Measurements from ENCODE around the gene ATP5F1B. TPM values are rescaled to one million over a fixed set of nuclear protein-coding genes. Genes with fewer than 3 reads are reported as not detected.

ATP5F1B gene
- total RNA-seq, 2 donors from 2014 or later = 155 to 179 TPM

DNA sequence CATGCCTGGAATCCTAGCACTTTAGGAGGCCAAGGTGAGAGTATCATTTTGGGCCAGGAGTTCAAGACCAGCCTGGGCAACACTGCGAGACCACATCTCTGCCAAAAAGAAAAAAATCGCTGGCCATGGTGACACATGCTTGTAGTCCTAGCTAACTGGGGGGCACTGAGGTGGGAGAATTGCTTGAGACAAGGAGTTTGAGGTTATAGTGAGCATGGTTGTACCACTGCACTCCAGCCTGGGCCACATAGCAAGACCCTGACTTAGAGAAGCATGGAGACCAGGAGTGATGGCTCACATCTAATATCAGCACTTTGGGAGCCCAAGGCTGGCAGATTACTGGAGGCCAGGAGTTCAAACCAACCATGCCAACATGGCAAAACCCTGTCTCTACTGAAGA, 33.1 kb upstream of the ATP5F1B start:
- no peak for ATAC-seq
- WGBS, 2 donors = 88 to 100% methylated on average over 2 of the region's 2 CpGs

DNA sequence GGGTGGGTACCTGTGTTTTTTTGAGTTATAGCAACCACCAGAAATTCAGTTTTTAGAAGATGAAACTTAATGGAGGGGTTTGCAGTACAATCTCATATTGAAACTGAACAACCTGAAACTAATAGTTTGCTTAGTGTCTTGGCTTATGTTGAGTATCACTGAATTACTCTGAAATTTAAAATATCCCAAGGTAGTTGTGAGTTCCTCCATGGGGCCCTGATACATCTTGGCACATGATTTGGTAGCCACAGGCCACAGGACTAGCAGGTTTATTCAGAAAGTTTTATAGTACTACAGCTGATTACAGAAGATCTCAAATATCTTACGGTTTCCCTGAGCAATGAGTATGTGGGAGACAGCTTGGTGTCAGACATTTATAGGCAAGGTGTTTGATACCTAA, 31.9 kb upstream of the ATP5F1B start:
- H3K27me3 ChIP-seq = no peaks in the 10 kb centered on the region
- no peaks in the 10 kb centered on the region for H3K36me3 ChIP-seq (replicated peaks in 1 of 2; ENCODE audit: insufficient read depth in 1 of 2, low read depth in 2 of 2)
- intact Hi-C loops (cut with DNase I) = no loop called here
- WGBS, 2 donors = 68 to 78% methylated on average over 1 of the region's 1 CpG
- H3K4me1 ChIP-seq = peaks cover 71% of the 10 kb centered on the region
- H3K9me3 ChIP-seq = peaks cover 0 to 3% (median 0%) of the 10 kb centered on the region in 3 donors
- ATAC-seq = no peak
- no peak overlapping the region for H3K27ac ChIP-seq
- TF ChIP-seq, protein P1, sequence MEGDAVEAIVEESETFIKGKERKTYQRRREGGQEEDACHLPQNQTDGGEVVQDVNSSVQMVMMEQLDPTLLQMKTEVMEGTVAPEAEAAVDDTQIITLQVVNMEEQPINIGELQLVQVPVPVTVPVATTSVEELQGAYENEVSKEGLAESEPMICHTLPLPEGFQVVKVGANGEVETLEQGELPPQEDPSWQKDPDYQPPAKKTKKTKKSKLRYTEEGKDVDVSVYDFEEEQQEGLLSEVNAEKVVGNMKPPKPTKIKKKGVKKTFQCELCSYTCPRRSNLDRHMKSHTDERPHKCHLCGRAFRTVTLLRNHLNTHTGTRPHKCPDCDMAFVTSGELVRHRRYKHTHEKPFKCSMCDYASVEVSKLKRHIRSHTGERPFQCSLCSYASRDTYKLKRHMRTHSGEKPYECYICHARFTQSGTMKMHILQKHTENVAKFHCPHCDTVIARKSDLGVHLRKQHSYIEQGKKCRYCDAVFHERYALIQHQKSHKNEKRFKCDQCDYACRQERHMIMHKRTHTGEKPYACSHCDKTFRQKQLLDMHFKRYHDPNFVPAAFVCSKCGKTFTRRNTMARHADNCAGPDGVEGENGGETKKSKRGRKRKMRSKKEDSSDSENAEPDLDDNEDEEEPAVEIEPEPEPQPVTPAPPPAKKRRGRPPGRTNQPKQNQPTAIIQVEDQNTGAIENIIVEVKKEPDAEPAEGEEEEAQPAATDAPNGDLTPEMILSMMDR (IDR thresholded peaks at IDR 0.05) = no peak
- no peak for TF ChIP-seq POLR2A (IDR thresholded peaks at IDR 0.05)
- DNase-seq = no peak
- H3K4me3 ChIP-seq = no peak overlapping the region

More for the DNA sequence above, 33.1 kb upstream of the ATP5F1B start:
- Histone ChIP-seq H3K36me3 (replicated peaks in 1 of 2; ENCODE audit: insufficient read depth in 1 of 2, low read depth in 2 of 2) (no peaks in the 10 kb centered on the region), H3K27ac (no peak overlapping the region), H3K4me1 (peaks cover 73% of the 10 kb centered on the region), H3K27me3 (no peaks in the 10 kb centered on the region), H3K4me3 (no peak overlapping the region), H3K9me3 (peaks cover 0 to 3% (median 0%) of the 10 kb centered on the region in 3 donors)
- intact Hi-C loops (cut with DNase I) = no loop called here
- TF ChIP-seq POLR2A (IDR thresholded peaks at IDR 0.05) = no peak
- TF ChIP-seq, protein P1 (IDR thresholded peaks at IDR 0.05) = no peak
- no peak for DNase-seq

DNA sequence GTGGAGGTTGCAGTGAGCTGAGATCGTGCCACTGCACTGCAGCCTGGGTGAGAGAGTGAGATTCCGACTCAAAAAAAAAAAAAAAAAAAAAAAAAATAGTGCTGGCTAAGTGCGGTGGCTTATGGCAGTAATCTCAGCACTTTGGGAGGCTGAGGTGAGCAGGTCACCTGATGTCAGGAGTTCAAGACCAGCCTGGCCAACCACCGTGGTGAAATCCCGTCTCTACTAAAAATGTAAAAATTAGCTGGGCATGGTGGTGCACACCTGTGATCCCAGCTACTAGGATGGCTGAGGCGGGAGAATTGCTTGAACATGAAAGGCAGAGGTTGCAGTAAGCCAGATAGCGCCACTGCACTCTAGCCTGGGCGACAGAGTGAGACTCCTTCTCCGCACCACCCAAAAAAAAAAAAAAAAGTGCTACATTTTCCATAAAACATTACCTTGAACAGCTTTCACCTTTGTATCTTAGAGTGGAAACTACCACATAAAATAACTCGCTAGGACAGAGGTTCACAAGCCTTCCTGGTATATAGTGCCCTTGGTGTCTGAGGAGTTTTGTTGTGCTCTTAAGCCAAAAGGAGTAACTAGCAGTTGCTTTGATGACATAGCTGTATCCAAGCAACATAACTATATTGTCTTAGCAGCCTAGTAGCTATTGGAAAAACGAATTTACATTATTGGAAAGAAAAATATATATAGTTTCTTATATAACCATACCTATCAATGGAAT, 31.2 kb upstream of the ATP5F1B start:
- whole genome bisulfite sequencing, 2 donors = 74 to 77% methylated on average over 11 of the region's 11 CpGs

DNA sequence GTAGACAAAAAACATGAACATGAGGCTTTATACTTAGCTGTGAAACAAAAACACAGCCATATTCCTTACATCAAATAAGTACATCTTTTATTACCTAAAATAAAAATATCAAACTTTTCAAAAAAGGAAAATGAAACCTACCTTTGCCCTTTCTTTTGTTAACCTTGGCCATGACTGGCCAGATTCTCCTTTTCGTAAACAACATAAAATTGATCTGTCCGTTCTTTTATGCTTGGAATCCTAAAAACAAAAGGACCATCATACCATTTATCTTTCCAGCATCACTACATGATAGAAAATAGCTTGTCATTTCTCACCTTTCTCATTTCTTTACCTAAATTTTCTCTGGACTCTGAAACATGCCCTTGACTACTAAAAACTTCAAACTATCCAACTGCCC, 25.8 kb upstream of the ATP5F1B start:
- H3K36me3 ChIP-seq (replicated peaks in 1 of 2; ENCODE audit: insufficient read depth in 1 of 2, low read depth in 2 of 2) = peaks cover 4 to 18% of the 10 kb centered on the region in 2 donors
- ATAC-seq (no peak), DNase-seq (no peak)
- TF ChIP-seq POLR2A (IDR thresholded peaks at IDR 0.05) = no peak
- TF ChIP-seq, protein P1 (IDR thresholded peaks at IDR 0.05) = no peak
- H3K4me1 ChIP-seq = peaks cover 37% of the 10 kb centered on the region
- peak overlapping the region in 1 of 4 donors; percentile 56 for H3K27ac ChIP-seq
- H3K4me3 ChIP-seq = no peak overlapping the region
- H3K27me3 ChIP-seq = no peaks in the 10 kb centered on the region
- intact Hi-C loops (cut with DNase I) = no loop called here
- WGBS, 2 donors = 32 to 46% methylated on average over 2 of the region's 2 CpGs
- H3K9me3 ChIP-seq = peaks cover 0 to 3% (median 0%) of the 10 kb centered on the region in 3 donors

More for the DNA sequence above, 31.2 kb upstream of the ATP5F1B start:
- Histone ChIP-seq H3K4me1 (peaks cover 71% of the 10 kb centered on the region), H3K9me3 (peaks cover 0 to 3% (median 0%) of the 10 kb centered on the region in 3 donors), H3K27ac (no peak overlapping the region), H3K36me3 (replicated peaks in 1 of 2; ENCODE audit: insufficient read depth in 1 of 2, low read depth in 2 of 2) (no peaks in the 10 kb centered on the region), H3K27me3 (no peaks in the 10 kb centered on the region), H3K4me3 (no peak overlapping the region)
- ATAC-seq = no peak
- intact Hi-C loops (cut with DNase I) = no loop called here
- no peak for TF ChIP-seq POLR2A (IDR thresholded peaks at IDR 0.05)
- TF ChIP-seq, protein P1 (IDR thresholded peaks at IDR 0.05) = no peak
- no peak for DNase-seq

DNA sequence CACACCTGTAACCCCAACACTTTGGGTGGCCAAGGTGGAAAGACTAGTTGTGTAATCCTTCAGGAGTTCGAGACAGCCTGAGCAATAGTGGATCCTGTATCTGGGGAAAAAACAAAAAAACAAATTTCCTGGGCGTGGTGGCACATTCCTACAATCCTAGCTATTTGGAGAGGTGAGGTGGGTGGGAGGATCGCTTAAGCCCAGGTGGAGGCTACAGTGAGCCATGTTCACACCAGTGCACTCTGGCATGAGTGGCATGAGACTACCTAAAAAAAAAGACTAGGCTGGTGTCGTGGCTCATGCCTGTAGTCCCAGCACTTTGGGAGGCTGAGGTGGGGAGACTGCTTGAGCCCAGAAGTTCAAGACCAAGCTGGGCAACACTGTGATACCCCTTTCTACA, 25.1 kb upstream of the ATP5F1B start:
- Histone ChIP-seq H3K4me1 (peaks cover 31% of the 10 kb centered on the region), H3K9me3 (no peaks in the 10 kb centered on the region), H3K36me3 (replicated peaks in 1 of 2; ENCODE audit: insufficient read depth in 1 of 2, low read depth in 2 of 2) (peaks cover 4 to 20% of the 10 kb centered on the region in 2 donors), H3K27ac (peak overlapping the region in 1 of 4 donors; percentile 56), H3K4me3 (no peak overlapping the region), H3K27me3 (no peaks in the 10 kb centered on the region)
- intact Hi-C loops (cut with DNase I) = no loop called here
- DNase-seq (no peak), ATAC-seq (no peak)
- 69 to 76% methylated on average over 4 of the region's 4 CpGs for WGBS, 2 donors
- no peak for TF ChIP-seq POLR2A (IDR thresholded peaks at IDR 0.05)
- TF ChIP-seq, protein P1 (IDR thresholded peaks at IDR 0.05) = no peak
